Sigmoid colon (tissue), 4 donors: ENCODE measurements around the gene PIGV.

Experiments
- CTCF ChIP-seq, 4 experiments: fragments of 450-650 bp in 3 of 4; fragments of 200-600 bp in 1 of 4; IDR thresholded peaks; one replicate each; pipeline ENCODE4 v1.5.1; 2016 to 2019; ENCODE audit warnings: antibody characterized with exemption in 4 of 4, mild to moderate bottlenecking in 3 of 4, moderate library complexity in 2 of 4
- EP300 ChIP-seq, 4 donors: sonication (generic); formaldehyde crosslinking; IDR thresholded peaks; one replicate each; pipeline ENCODE4 v1.6.1; 2017; ENCODE audit warnings: antibody characterized with exemption in 4 of 4
- POLR2AphosphoS5 ChIP-seq, 4 donors: sonication (generic); formaldehyde crosslinking; IDR thresholded peaks; one replicate each; pipeline ENCODE4 v1.6.1; 2017; ENCODE audit warnings: antibody characterized with exemption in 4 of 4

GRCh38 chr1:26820784-26821269, 33.1 kb downstream of the PIGV start:
- no peak for TF ChIP-seq POLR2AphosphoS5 (IDR thresholded peaks at IDR 0.05)
- TF ChIP-seq CTCF (IDR thresholded peaks at IDR 0.05): no peak
- TF ChIP-seq EP300 (IDR thresholded peaks at IDR 0.05): no peak
